ENCODE results near the gene FBXO24.

- TF ChIP-seq CTCF (IDR thresholded peaks at IDR 0.05) (no peak), ZFX (IDR thresholded peaks at IDR 0.05; ENCODE audit: borderline replicate concordance) (no peak)
These were observed 29.6 kb upstream of the FBXO24 start for GRCh38 chr7:100556541-100556940.

All from 22Rv1 (cell line).